AG09309 (cell line): ENCODE results near the gene SEMA5A.

Source experiments
- DNase-seq: peaks from one replicate; pipeline ENCODE4 v3.0.0-alpha.2; 2010; ENCODE audit warnings: low read depth
- H3K4me3 ChIP-seq: 2 replicates; pipeline ENCODE4 v1.5.1; 2011; ENCODE audit warnings: mild to moderate bottlenecking, low read depth, low read length, moderate library complexity; ENCODE audit not compliant: control insufficient read depth
- TF ChIP-seq, protein P1 (sequence below): IDR thresholded peaks from 2 replicates; pipeline ENCODE4 v1.5.1; 2011; ENCODE audit warnings: mild to moderate bottlenecking, low read depth, low read length, inconsistent platforms; ENCODE audit not compliant: insufficient read depth, control insufficient read depth; ENCODE audit errors: missing control alignments

SEMA5A gene

DNA sequence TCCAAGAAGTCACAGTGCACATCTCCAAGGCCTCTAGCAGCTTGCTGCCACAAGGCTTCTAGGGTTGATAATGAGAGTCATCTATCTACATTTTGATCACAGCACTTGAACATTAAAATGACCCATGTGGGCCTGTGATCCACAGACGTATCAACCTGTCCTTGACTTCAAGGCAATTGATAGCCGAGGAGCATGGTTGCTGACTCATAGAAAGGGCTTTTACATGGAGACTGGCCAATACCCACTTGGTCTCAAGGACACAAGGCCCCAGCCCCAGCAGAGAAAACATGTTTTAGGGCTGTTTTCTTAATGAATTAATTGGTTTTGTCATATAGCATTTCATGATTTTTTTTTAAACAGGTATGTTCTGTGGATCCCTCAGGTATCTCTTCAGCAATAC lies 314.0 kb downstream of the SEMA5A start:
- no peak overlapping the region for H3K4me3 ChIP-seq
- DNase-seq = no peak
- TF ChIP-seq, protein P1, sequence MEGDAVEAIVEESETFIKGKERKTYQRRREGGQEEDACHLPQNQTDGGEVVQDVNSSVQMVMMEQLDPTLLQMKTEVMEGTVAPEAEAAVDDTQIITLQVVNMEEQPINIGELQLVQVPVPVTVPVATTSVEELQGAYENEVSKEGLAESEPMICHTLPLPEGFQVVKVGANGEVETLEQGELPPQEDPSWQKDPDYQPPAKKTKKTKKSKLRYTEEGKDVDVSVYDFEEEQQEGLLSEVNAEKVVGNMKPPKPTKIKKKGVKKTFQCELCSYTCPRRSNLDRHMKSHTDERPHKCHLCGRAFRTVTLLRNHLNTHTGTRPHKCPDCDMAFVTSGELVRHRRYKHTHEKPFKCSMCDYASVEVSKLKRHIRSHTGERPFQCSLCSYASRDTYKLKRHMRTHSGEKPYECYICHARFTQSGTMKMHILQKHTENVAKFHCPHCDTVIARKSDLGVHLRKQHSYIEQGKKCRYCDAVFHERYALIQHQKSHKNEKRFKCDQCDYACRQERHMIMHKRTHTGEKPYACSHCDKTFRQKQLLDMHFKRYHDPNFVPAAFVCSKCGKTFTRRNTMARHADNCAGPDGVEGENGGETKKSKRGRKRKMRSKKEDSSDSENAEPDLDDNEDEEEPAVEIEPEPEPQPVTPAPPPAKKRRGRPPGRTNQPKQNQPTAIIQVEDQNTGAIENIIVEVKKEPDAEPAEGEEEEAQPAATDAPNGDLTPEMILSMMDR = no peak

- TF ChIP-seq, protein P1 = no peak
- H3K4me3 ChIP-seq = no peak overlapping the region
- DNase-seq = no peak
These were observed 315.5 kb downstream of the SEMA5A start for GRCh38 chr5:9230355-9230754.

GRCh38 chr5:9226016-9226536 lies 319.8 kb downstream of the SEMA5A start:
- H3K4me3 ChIP-seq = no peak overlapping the region
- TF ChIP-seq, protein P1 = no peak
- DNase-seq = no peak

GRCh38 chr5:9222054-9222976 lies 323.6 kb downstream of the SEMA5A start:
- H3K4me3 ChIP-seq = no peak overlapping the region
- TF ChIP-seq, protein P1 = no peak
- no peak for DNase-seq

GRCh38 chr5:9218358-9218757 lies 327.5 kb downstream of the SEMA5A start:
- TF ChIP-seq, protein P1 = no peak
- H3K4me3 ChIP-seq = no peak overlapping the region
- no peak for DNase-seq

DNA sequence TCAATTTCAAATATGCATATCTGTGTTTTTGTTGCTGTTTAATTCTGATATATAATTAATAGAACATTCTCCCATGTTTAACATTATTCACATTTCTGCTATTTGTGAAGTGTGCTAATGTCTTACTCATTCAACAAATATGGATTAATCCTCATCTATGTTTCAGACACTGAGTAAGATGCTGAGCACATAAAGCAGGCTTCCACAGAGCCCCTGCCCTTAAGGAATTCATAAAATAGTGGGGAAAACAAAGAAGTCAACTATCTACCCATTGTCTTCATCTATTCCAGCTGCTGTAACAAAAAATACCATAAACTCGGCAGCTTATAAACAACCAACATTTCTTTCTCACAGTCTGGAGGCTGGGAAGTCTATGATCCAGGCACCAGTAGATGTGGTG lies 333.3 kb downstream of the SEMA5A start:
- TF ChIP-seq, protein P1 = no peak
- DNase-seq = no peak
- no peak overlapping the region for H3K4me3 ChIP-seq
